ENCODE measurements around the gene TMPRSS2. TPM values are rescaled to one million over a fixed set of nuclear protein-coding genes. Genes with fewer than 3 reads are reported as not detected.
A peak's percentile ranks its signal among the peaks of the same experiment; 100 is the strongest.

TMPRSS2 gene
- total RNA-seq, 1 donor from 2014 or later, result not detected

DNA sequence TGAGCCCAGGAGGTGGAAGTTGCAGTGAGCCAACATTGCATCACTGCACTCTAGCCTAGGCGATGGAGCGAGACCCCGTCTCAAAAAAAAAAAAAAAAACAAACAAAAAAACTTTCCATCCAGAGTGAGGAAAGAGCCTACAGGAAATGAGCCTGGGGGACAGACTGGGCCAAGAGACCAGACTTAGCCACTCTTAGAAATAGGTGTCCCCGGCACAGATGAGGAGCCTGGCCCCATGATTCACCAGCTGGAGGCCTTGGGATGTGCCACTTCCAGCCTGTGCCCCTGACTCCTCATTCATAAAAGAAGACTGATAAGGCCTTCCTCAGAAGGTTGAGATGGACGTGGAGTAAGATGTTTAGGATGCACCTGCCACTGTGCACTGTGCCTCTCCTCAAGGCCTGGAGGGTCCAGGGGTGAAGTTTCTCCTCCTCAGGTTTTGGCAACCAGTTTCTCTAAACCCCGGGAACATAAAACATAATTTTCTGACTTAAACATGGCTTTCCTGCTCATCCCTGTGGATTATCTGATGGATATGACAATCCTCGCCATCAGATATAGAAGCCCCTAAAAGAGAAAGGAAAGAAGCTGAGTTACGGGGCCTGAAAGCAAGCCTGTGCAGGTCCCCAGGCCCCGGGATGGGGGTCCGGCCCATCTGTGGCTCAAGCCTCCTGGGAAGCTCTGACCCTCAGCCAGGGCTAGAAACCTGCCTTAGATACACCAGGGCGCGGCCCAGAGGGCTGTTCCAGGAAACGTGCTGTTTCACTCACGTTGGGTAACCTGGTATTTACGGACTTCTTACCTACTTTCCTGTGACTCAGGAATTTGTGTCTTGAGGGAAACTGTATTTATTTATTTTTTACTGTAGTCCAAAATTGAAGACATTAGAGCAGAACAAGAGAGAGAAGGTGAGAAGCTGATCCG lies 55.9 kb downstream of the TMPRSS2 start:
- DNase-seq (ENCODE audit: low read depth in 2 of 2), result no peak

DNA sequence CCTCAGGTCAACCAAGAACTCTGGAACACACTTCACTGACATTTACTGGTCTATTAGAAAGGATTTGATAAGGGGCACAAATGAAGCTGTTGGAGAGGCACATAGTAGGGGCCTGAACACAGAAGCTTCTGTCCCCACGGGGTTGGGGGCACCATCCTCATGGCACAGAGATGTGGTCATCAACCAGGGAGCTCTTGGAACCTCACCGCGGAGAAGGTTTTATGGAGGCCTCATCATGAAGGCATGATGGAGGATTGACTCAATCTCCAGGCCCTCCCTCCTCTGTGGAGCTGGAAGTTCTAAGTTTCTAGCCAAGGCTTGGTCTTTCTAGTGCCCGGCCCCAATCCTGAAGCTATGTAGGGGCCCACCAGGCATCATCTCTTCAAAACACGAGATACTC lies 58.3 kb downstream of the TMPRSS2 start:
- DNase-seq (ENCODE audit: low read depth in 2 of 2), result no peak

DNA sequence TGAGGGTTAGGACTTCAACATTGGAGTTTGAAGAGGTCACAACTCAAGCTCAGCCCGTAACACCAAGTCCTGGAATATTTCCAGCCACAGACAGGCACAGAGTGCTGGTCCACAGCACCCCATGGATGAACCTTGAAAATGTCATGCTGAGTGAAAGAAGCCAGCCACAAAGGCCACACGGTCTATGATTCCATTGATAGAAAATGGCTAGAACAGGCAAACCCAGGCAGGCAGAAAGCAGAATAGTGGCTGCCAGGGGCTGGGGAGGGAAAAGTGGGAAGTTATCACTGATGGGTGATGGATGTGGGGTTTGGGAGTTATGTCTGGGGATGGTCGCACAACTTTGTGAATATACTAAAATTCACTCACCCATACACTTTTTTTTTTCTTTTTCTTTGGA lies 60.6 kb downstream of the TMPRSS2 start:
- DNase-seq (ENCODE audit: low read depth in 2 of 2), result no peak

DNA sequence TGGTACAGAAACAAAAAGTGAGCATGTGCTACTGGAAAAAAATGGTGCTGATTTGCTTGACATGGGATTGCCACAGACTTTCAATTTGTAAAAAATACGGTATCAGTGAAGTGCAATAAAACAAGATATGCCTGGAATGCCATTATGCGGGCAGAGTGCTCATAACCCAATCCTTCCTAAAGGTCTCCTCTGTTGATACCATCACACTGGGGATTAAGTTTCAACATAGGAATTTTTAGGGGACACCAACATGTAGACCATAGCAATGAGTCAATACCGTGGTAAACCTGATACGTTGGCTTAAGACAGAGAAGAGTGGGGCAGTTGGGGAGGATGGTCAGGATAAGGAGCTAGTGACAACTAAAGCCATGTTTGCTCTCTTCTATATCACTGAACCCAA lies 61.4 kb downstream of the TMPRSS2 start:
- DNase-seq (ENCODE audit: low read depth in 2 of 2), result no peak

DNA sequence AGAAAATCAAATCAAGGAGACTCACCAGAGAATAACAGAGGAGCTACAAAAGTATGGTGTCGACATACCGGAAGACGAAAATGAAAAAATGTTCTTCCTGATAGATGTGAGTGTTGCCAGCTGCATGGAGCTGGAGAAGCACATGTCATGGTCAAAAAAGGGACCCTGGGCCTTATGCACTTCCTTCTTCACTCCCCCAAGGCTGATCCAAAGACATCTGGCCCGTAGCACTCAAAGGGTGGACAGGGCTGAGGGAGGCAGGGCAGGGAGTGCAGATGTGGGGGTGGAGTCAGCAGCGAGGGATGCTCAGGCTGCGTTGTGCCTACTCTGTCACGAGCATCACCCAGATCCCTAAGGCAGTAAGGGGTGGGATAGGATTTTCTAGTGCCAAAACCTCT lies 62.5 kb downstream of the TMPRSS2 start:
- DNase-seq (ENCODE audit: low read depth in 2 of 2), result no peak

DNA sequence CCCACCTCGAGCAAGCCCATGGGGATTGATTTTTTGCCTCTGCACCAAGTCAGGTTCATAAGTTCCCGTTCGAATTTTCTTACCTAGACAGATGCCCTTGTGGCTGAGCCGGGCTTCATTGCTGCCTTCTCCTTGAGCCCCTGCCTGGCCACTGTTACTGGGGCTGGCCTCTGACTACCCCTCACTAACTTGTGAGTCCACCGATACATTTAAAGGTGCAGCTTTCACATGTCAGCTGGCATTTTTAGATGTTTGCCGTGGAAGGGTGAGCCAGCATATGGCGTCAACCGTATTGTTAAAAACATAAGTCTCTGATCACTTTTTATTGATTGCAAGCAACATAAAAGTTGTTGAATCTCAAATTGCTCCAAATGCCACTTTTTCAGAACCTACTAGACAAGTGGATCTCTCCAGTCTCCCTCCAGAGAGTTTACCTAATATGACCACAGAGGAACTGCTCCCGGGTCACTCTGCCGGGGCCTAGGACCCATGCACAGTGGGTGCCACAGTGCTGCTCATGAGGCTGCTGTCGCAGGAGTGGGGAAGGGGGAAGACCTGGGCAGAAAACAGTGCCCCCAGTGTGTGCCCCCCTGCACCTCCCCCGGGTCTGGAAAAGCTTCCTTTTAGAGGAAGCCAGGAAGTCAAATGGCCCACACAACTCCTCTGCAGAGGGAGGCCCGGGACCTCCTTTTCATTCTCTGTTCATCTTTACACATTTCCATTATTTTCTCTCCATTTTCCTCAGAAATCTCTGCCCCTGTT lies 63.1 kb downstream of the TMPRSS2 start:
- DNase-seq (ENCODE audit: low read depth in 2 of 2), result no peak

DNA sequence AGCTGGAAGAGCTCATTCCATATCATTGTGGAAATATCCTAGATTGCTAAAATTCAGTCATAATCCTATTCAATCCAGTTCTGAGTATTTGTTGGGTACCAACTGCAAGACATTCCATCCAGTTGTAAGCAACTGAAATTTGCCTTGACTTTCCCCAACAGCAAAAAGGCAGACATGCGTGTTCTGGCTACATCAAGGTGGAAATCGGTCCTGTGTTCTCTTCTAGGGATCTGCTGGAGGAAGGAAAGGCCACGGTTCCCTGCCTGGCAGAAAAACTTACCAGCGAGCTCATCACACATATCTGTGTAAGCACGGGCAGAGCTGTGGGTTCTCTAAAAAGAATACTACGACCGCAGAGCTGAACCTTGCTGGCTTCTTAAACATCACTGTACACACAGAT lies 64.4 kb downstream of the TMPRSS2 start:
- no peak for DNase-seq (ENCODE audit: low read depth in 2 of 2)

DNA sequence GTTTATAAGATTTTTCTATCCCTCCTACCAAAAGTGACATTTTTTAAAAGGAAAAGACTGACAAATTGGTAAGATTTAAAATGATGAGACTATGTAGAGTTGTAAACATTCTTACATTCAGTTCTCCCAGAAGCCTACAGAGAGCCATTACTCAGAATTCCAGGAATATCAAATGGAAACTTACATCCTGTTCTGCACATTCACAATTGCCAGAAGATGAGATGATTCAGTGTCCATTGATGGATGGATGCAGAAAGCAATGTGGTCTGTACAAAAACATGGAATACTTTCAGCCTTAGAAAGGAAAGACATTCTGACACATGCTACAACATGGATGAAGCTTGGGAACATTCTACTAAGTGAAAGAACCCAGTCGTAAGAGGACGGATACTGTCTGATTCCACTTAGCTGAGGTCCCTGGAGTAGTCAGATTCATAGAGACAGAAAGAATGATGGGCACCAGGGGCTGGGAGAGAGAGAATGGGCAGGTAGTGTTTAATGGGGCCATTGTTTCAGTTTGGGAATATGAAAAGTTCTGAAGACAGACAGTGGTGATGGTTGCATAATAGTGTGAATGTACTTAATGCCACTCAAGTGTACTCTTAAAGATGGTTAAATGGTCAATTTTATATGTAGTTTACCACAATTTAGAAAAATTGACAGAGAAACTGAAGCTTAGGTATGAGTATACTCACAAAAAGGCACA lies 65.3 kb downstream of the TMPRSS2 start:
- peak in 1 of 2 donors; percentile 38 for DNase-seq (ENCODE audit: low read depth in 2 of 2)

DNA sequence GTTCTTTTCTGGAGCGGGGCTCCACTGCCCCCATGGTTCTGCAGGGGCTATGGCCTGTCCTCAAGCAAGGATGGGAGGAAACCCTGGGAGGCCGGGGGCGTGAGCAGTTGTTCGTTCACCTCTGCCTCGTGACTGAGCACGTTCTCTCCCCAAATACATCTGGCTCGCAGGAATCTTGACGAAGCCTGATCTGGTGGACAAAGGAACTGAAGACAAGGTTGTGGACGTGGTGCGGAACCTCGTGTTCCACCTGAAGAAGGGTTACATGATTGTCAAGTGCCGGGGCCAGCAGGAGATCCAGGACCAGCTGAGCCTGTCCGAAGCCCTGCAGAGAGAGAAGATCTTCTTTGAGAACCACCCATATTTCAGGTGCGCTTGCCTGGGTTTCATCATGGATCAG lies 66.4 kb downstream of the TMPRSS2 start:
- no peak for DNase-seq (ENCODE audit: low read depth in 2 of 2)

DNA sequence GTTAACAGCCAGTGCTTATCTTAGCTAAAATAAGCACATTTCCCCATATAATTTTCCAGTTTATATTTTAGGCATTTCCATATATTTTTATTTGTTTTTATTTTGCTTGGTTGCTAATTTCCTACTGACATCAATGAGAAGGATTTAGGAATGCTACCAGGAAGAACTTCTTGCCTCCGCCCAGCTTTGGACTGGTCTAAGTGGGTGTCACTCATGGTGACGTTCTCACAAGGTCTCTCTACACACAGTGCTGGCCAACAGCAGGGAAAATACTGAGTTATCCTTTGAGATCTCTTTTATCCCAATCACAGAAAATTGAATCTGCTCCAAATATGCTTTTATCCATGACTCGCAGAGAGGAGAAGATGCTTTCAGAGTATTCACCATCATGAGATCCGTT lies 68.7 kb downstream of the TMPRSS2 start:
- no peak for DNase-seq (ENCODE audit: low read depth in 2 of 2)

DNA sequence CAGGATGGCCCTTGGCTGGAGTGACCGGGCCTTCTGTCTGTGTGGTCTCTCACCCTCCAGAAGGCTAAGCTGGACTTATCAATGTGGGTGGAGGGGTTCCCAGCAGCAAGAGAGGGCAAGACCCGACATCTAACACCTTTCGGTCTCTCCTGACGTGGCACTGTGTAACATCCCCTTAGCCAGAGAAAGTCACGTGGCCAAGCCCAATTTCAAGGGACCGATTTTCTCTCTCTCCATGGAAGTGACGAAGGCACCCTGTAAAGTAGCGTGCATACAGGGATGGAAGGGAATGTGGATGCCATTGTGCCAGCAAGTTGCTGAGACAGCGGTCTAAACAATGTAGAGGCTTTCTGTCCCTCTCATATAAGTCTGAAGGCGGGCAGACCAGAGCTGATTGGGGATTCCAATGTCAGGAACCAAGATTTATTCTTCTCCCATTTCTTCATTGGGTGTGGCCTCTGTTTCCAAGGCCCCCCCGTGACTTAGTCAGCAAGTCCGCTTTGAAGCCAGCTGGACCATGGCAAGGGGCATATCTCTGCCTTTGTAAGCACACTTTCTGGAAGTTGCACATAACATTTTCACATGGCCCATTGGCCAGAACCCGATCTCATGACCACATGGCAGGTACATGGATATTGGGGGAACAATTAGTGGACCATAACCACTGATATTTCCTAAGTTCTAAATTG lies 69.4 kb downstream of the TMPRSS2 start:
- DNase-seq (ENCODE audit: low read depth in 2 of 2), result no peak

DNA sequence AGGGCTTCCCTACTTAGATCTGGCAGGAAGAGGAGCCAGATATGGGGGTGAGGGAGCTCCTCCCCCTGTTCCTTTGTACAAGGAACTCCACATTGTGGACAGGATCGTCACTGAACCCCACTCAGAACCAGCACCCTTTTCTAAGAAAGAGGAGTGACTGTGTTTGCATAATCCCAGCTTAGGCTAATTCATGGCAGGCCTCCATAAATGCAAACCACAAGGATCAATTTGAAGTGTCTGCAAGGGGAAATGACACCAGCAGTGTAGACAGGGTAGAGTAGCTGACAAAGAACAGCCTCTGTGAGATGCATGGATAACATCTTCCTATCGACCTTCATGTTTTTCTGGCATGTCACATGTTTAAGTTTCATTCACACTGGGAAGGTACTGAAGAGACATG lies 70.2 kb downstream of the TMPRSS2 start:
- no peak for DNase-seq (ENCODE audit: low read depth in 2 of 2)

DNA sequence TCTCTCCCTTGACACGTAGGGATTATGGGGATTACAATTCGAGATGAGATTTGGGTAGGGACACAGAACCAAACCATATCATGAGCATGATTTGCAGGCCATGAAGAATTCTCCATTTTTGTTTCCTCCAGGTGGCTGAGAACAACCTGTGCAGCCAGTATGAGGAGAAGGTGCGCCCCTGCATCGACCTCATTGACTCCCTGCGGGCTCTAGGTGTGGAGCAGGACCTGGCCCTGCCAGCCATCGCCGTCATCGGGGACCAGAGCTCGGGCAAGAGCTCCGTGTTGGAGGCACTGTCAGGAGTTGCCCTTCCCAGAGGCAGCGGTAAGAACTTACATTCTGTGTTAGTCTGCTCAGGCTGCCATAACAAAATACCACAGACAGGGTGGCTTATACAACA lies 72.3 kb downstream of the TMPRSS2 start:
- no peak for DNase-seq (ENCODE audit: low read depth in 2 of 2)

DNA sequence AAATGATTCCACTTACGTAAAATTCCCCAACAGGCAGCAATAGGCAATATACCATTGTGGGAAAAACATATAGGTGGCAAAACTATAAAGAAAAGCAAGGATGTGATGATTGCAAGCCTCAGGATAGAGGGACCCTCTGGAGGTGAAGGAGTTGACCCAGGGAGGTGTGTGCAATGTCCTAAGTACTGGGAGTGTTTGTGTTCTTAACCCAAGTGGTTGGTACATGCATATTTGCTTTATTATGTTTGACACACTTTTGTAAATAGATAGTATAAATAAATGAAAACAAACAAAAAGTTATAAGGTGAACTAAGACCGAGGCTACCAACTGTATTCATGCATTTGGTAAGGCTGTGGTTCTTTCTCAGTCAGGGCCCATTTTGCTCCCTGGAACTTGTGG lies 74.4 kb downstream of the TMPRSS2 start:
- DNase-seq (ENCODE audit: low read depth in 2 of 2), result no peak

DNA sequence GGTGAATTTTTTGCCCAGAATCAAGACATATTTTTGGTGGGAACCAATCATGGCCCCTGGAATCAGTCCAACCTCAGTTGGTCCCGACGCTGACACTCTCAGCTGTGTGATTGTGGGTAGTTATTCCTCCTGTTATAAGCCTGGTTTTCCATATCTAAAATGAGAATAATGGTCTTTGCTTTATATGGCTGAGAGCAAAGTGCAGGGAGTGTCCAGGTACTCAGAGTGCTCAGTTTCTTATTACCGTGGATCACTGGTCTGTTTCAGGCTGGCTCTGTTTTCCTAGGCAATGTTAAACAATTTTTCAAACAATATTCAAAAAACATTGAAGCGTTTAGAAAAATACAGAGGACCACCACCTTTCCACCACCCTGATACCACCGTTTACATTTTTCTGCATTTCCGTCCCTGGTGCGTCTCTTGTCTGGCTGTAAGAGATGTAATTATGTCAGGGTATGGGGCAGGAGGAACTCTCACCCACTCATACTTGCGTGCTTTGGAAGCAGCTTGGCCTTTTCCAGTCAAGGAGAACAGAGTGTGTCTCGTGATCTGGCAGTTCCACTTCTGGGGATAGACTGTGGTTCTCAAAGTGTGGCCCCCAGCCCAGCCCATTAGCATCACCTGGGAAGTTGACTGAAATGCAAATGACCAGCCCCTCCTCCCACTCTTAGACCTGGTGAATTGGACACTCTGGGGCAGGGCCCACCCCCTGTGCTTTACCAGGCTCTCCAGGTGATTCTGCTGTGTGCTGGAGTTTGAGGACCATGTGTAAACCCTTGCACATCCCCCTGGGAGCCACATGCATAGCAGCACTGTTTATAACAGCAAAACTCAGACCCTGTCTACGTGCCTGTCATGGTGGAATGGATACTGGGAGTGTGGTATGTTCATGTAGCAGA lies 75.1 kb downstream of the TMPRSS2 start:
- DNase-seq (ENCODE audit: low read depth in 2 of 2), result no peak

DNA sequence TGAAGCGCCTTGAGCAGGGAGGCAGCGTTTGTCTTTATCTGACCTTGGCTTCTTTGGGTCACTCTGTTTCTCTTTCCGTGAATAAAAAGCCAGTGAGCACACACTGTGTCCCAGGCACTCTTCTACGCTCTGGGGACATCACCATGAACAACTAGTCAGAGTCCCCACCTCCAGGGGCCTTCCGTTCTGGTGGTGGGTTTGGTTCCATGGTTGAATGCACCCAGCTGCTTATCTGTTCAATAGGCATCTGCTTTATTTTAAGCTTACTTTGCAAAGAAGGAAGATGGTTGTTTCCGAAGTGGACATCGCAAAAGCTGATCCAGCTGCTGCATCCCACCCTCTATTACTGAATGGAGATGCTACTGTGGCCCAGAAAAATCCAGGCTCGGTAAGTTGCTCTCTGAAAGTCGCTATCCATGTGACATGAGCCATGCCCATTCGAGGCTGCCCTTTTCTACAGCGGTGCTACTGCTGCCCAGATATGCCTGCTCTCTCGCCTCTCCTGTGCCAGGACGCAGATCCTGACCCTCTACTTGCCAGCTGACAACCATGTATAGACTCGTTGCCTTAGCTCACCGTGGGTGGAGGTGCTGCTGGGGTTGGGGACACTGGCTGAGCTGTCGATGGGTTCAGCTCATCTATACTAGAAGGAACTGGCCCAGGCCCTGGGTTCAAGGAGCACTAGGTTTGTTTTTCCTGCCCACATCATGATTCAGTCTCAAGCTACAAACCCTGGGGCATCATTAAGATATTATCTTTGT lies 76.0 kb downstream of the TMPRSS2 start:
- DNase-seq (ENCODE audit: low read depth in 2 of 2), result no peak

DNA sequence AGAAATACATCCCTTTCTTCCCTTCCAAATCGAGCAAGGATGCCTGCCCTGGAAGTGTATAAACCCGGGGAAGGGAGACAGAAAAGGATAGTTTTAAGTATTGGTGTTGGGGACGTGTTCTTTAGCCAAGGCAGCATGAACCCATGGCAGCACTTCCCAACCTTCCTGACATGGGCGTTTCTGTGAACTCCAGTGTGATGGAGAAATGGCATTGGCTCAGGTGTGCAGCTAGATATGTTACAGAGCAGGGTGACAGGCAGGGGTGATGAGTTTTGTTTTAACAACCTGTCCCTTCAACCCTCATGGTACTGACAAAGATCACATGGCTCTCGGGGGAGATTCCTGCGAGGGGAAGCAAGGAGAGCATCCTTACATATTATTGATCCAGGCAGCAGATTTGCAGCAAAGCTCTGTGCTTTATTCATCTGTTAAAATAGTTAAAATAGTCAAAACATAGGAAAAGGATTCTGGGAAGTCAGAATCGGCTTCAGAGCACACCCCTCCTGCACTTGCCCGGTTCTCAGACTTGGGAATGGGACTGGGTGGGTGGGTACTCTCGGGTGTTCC lies 78.0 kb downstream of the TMPRSS2 start:
- DNase-seq (ENCODE audit: low read depth in 2 of 2), result no peak

DNA sequence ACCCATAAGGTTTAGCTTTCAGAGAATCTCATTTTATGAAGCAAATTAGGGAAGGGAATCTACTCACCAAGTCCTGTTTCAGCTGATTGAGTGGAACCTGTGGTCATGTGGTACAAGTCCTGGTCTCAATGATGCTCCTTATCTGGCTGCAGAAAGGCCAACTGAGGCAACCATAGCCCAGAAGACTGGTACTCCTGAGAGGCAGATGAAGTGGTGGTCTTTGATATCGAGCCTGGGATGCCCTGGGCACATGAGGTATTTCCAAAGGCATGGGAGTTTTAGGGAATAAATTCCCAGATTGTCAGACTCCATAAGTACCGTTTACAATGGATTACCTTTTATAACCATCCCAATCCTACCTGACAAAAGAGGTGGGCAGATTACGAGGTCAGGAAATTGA lies 78.7 kb downstream of the TMPRSS2 start:
- no peak for DNase-seq (ENCODE audit: low read depth in 2 of 2)

DNA sequence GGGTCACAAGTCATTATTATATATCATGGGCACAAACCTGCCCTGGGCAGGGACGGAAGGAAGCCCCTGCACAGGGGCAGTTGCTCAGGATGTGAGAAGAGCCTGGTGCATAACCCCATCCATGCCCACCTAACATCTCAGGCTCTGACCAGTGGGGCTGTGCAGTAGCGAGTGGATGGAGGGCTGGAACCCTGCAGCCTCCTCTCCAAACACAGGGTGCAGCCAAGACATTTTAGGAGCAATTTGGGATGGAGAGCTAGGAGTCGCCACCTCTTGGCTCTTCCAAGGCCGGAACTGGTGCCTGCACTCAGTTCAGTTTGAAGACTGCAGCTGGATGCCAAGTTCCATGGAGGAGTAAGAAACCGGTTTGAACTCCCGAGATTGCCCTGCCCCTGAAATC lies 79.1 kb downstream of the TMPRSS2 start:
- no peak for DNase-seq (ENCODE audit: low read depth in 2 of 2)

Measured in lung microvascular endothelial cell (primary cell).